GM21515 (cell line): ENCODE data around the gene USP44.
"Not testable (repeated sequence)": the region's sequence is repeated elsewhere in the genome, so short reads cannot be mapped to it uniquely, and the experiment has no call there.

Experiments
- ATAC-seq: cut with Tn5 transposase; IDR thresholded peaks from one replicate; pipeline ENCODE4 v1.9.1; 2021; ENCODE audit not compliant: unreplicated experiment

The USP44 gene

GRCh38 chr12:95511977-95512376 is 39.3 kb downstream of the USP44 start:
- ATAC-seq: no peak

GRCh38 chr12:95509300-95509699 is 42.0 kb downstream of the USP44 start:
- no peak for ATAC-seq

GRCh38 chr12:95506707-95507523 is 44.4 kb downstream of the USP44 start:
- ATAC-seq: no peak

- no peak for ATAC-seq
Observed at GRCh38 chr12:95505039-95505438, 46.2 kb downstream of the USP44 start.

- ATAC-seq: no peak
Observed at GRCh38 chr12:95504140-95504539, 47.1 kb downstream of the USP44 start.

GRCh38 chr12:95499772-95500171 is 51.5 kb downstream of the USP44 start:
- ATAC-seq: no peak

- ATAC-seq: no peak
Observed at GRCh38 chr12:95498968-95499367, 52.3 kb downstream of the USP44 start.

GRCh38 chr12:95497031-95497430 is 54.2 kb downstream of the USP44 start:
- ATAC-seq: no peak

- ATAC-seq: no peak
Observed at GRCh38 chr12:95495433-95495832, 55.8 kb downstream of the USP44 start.

- ATAC-seq: no peak
Observed at GRCh38 chr12:95494888-95495287, 56.4 kb downstream of the USP44 start.

- ATAC-seq: no peak
Observed at GRCh38 chr12:95492462-95492861, 58.8 kb downstream of the USP44 start.

GRCh38 chr12:95487024-95487423 is 64.3 kb downstream of the USP44 start:
- ATAC-seq: no peak

GRCh38 chr12:95484524-95484923 is 66.8 kb downstream of the USP44 start:
- ATAC-seq: no peak

GRCh38 chr12:95482564-95482963 is 68.7 kb downstream of the USP44 start:
- ATAC-seq: not testable (repeated sequence)

- ATAC-seq: no peak
Observed at GRCh38 chr12:95481888-95482287, 69.4 kb downstream of the USP44 start.

GRCh38 chr12:95481072-95481471 is 70.2 kb downstream of the USP44 start:
- no peak for ATAC-seq

- no peak for ATAC-seq
Observed at GRCh38 chr12:95480230-95480629, 71.0 kb downstream of the USP44 start.

- peak; percentile 0 for ATAC-seq
Observed at GRCh38 chr12:95474660-95474958, 76.7 kb downstream of the USP44 start.

- ATAC-seq: peak; percentile 98
Observed at GRCh38 chr12:95473884-95474659, 77.2 kb downstream of the USP44 start, which contains the start of gene METAP2. TSS of gene METAP2 (plus strand) at chr12:95474152. CDS start at chr12:95474180, 28 bp downstream.

- peak; percentile 39 for ATAC-seq
Observed at GRCh38 chr12:95473231-95473883, 77.9 kb downstream of the USP44 start.

- ATAC-seq: no peak
Observed at GRCh38 chr12:95470300-95470699, 81.0 kb downstream of the USP44 start.
